Ascending aorta (tissue), 2 donors: ENCODE measurements around the gene ALOX12B. TPM values are rescaled to one million over a fixed set of nuclear protein-coding genes. Genes with fewer than 3 reads are reported as not detected.

ENCODE experiments used
- DNase-seq, 2 donors: peaks; one replicate each; pipeline ENCODE4 v3.0.0-alpha.2; 2019; ENCODE audit warnings: low spot score in 2 of 2
- H3K27ac ChIP-seq, 2 donors: fragments of 200-600 bp; sonication (generic); one replicate each; pipeline ENCODE4 v1.5.1; 2016 to 2017; ENCODE audit warnings: mild to moderate bottlenecking in 1 of 2
- H3K27me3 ChIP-seq: fragments of 200-600 bp; sonication (generic); one replicate; pipeline ENCODE4 v1.5.1; 2017
- H3K36me3 ChIP-seq, 2 donors: fragments of 200-600 bp; sonication (generic); one replicate each; pipeline ENCODE4 v1.5.1; 2016
- H3K4me1 ChIP-seq, 2 donors: fragments of 200-600 bp; sonication (generic); one replicate each; pipeline ENCODE4 v1.5.1; 2016 to 2017; ENCODE audit warnings: mild to moderate bottlenecking in 1 of 2
- H3K4me3 ChIP-seq, 2 donors: fragments of 200-600 bp; sonication (generic); one replicate each; pipeline ENCODE4 v1.5.1; 2016 to 2017; ENCODE audit warnings: mild to moderate bottlenecking in 1 of 2
- H3K9me3 ChIP-seq, 2 donors: fragments of 200-600 bp; sonication (generic); one replicate each; pipeline ENCODE4 v1.5.1; 2016
- CTCF ChIP-seq, 3 experiments: fragments of 200-600 bp in 2 of 3; fragments of 450-650 bp in 1 of 3; sonication (generic) in 2 of 3; IDR thresholded peaks; one replicate each; pipeline ENCODE4 v1.5.1; 2016 to 2019; ENCODE audit warnings: antibody characterized with exemption in 3 of 3, mild to moderate bottlenecking in 1 of 3, moderate library complexity in 1 of 3
- intact Hi-C: fragments of 100-400 bp; cut with DNase I; formaldehyde crosslinking; loops from one replicate; pipeline ENCODE4 v1.15.1; 2023
- total RNA-seq: library from RNA; depleted of rRNA; stranded (reverse); fragments of >200 nt; gene quantifications from one replicate; pipeline ENCODE4 v1.1.0, GENCODE V29; 2016

ALOX12B gene
- total RNA-seq, 1 donor from 2014 or later, result not detected

- intact Hi-C loops, result no loop called here
- Histone ChIP-seq H3K27me3 (no peaks in the 10 kb centered on the region), H3K27ac (peak overlapping the region in 1 of 2 donors; percentile 24), H3K4me3 (peak overlapping the region; percentile 61 to 65), H3K36me3 (no peaks in the 10 kb centered on the region), H3K9me3 (no peaks in the 10 kb centered on the region), H3K4me1 (peaks cover 18 to 41% of the 10 kb centered on the region in 2 donors)
- DNase-seq, result no peak
- no peak for TF ChIP-seq CTCF (IDR thresholded peaks at IDR 0.05)
Observed at GRCh38 chr17:8126491-8127066, 39.1 kb upstream of the ALOX12B start.

- no peak for TF ChIP-seq CTCF (IDR thresholded peaks at IDR 0.05)
- Histone ChIP-seq H3K27ac (peak overlapping the region in 1 of 2 donors; percentile 24), H3K4me3 (peak overlapping the region; percentile 61 to 65), H3K27me3 (no peaks in the 10 kb centered on the region), H3K36me3 (no peaks in the 10 kb centered on the region), H3K9me3 (no peaks in the 10 kb centered on the region), H3K4me1 (peaks cover 23 to 47% of the 10 kb centered on the region in 2 donors)
- intact Hi-C loops, result no loop called here
- no peak for DNase-seq
Observed at GRCh38 chr17:8125947-8126490, 38.5 kb upstream of the ALOX12B start.

- peak in 1 of 2 donors; percentile 91 for DNase-seq
- Histone ChIP-seq H3K27me3 (no peaks in the 10 kb centered on the region), H3K4me1 (peaks cover 24 to 49% of the 10 kb centered on the region in 2 donors), H3K36me3 (no peaks in the 10 kb centered on the region), H3K27ac (no peak overlapping the region), H3K4me3 (peak overlapping the region; percentile 61 to 65), H3K9me3 (no peaks in the 10 kb centered on the region)
- intact Hi-C loops, result no loop called here
- TF ChIP-seq CTCF (IDR thresholded peaks at IDR 0.05), result no peak
Observed at GRCh38 chr17:8125154-8125946, 37.8 kb upstream of the ALOX12B start.

- H3K36me3 ChIP-seq, result no peaks in the 10 kb centered on the region
- intact Hi-C loops, result loop anchor here (1.0 kb wide), 1 partner anchor 14 kb away; no protein-coding TSS in a partner anchor
- no peaks in the 10 kb centered on the region for H3K9me3 ChIP-seq
- TF ChIP-seq CTCF (IDR thresholded peaks at IDR 0.05), result no peak
- DNase-seq, result no peak
- no peak overlapping the region for H3K27ac ChIP-seq
- no peaks in the 10 kb centered on the region for H3K27me3 ChIP-seq
- H3K4me1 ChIP-seq, result peaks cover 24 to 49% of the 10 kb centered on the region in 2 donors
- H3K4me3 ChIP-seq, result peak overlapping the region; percentile 57 to 65
Observed at GRCh38 chr17:8124350-8125153, 37.0 kb upstream of the ALOX12B start.

- Histone ChIP-seq H3K4me1 (peaks cover 24 to 49% of the 10 kb centered on the region in 2 donors), H3K36me3 (no peaks in the 10 kb centered on the region), H3K27me3 (no peaks in the 10 kb centered on the region), H3K4me3 (peak within 1 kb of the TSS; percentile 57 to 65), H3K9me3 (no peaks in the 10 kb centered on the region), H3K27ac (peak within 1 kb of the TSS in 1 of 2 donors; percentile 24)
- no peak for DNase-seq
- TF ChIP-seq CTCF (IDR thresholded peaks at IDR 0.05), result no peak
- intact Hi-C loops, result loop anchor here (1.0 kb wide), 1 partner anchor 14 kb away; no protein-coding TSS in a partner anchor
Observed at GRCh38 chr17:8123695-8124349, 36.3 kb upstream of the ALOX12B start, which contains the start of gene HES7. Gene HES7, minus strand, starts transcription at chr17:8124106. Its CDS starts 22 bp downstream, at chr17:8124084.
